IMR-90 (cell line): ENCODE measurements around the gene JKAMP.

Experiments
- CEBPB ChIP-seq: IDR thresholded peaks from 2 replicates; pipeline ENCODE4 v1.6.1; 2012; ENCODE audit warnings: low read depth, low read length, improper control_type of control experiment
- CHD1 ChIP-seq: IDR thresholded peaks from 2 replicates; pipeline ENCODE4 v1.6.1; 2012; ENCODE audit warnings: low read depth, low read length, improper control_type of control experiment
- CTCF ChIP-seq: conservative IDR thresholded peaks from 2 replicates; pipeline ENCODE4 v1.5.1; 2012; ENCODE audit warnings: mild to moderate bottlenecking, low read depth, low read length, improper control_type of control experiment
- MAFK ChIP-seq: IDR thresholded peaks from 2 replicates; pipeline ENCODE4 v1.6.1; 2012; ENCODE audit warnings: low read depth, low read length, improper control_type of control experiment
- MXI1 ChIP-seq: IDR thresholded peaks from 2 replicates; pipeline ENCODE4 v1.6.1; 2012; ENCODE audit warnings: low read depth, mild to moderate bottlenecking, low read length, moderate library complexity, borderline replicate concordance
- POLR2A ChIP-seq: IDR thresholded peaks from 2 replicates; pipeline ENCODE4 v1.6.1; 2012; ENCODE audit warnings: mild to moderate bottlenecking, low read depth, low read length
- RAD21 ChIP-seq: IDR thresholded peaks from 2 replicates; pipeline ENCODE4 v1.6.1; 2012; ENCODE audit warnings: low read length, improper control_type of control experiment
- RCOR1 ChIP-seq: IDR thresholded peaks from 2 replicates; pipeline ENCODE4 v1.6.1; 2012; ENCODE audit warnings: mild to moderate bottlenecking, low read length, improper control_type of control experiment; ENCODE audit not compliant: insufficient replicate concordance
- RFX5 ChIP-seq: IDR thresholded peaks from 2 replicates; pipeline ENCODE4 v1.8.0; 2012; ENCODE audit warnings: low read depth, mild to moderate bottlenecking, low read length, moderate library complexity
- USF2 ChIP-seq: fragments of 150-350 bp; IDR thresholded peaks from 2 replicates; pipeline ENCODE4 v1.6.1; 2017; ENCODE audit warnings: mild to moderate bottlenecking, antibody characterized with exemption, low read length, low read depth

- TF ChIP-seq CTCF (no peak), POLR2A (no peak), RAD21 (no peak), CEBPB (no peak), RFX5 (no peak), MXI1 (no peak), RCOR1 (no peak), MAFK (no peak), CHD1 (0 out of 2 replicates have a peak, but pooled peaks have one; percentile 69), USF2 (no peak)
Measured at GRCh38 chr14:59484639-59485175, 390 bp downstream of the JKAMP start.
